HL-60 (cell line): ENCODE measurements around the gene RASAL2.
"Not testable (repeated sequence)": the region's sequence is repeated elsewhere in the genome, so short reads cannot be mapped to it uniquely, and the experiment has no call there.

ENCODE experiments used
- CTCF ChIP-seq: IDR thresholded peaks from one replicate; pipeline ENCODE4 v1.5.1; 2011; ENCODE audit warnings: low read length, control low read depth, inconsistent platforms; ENCODE audit not compliant: insufficient read depth
- POLR2AphosphoS5 ChIP-seq: IDR thresholded peaks from 2 replicates; pipeline ENCODE4 v1.6.1; 2012; ENCODE audit warnings: low read depth
- REST ChIP-seq: IDR thresholded peaks from 2 replicates; pipeline ENCODE4 v1.6.1; 2012; ENCODE audit warnings: low read depth; ENCODE audit not compliant: insufficient replicate concordance
- SPI1 ChIP-seq: IDR thresholded peaks from 2 replicates; pipeline ENCODE4 v1.6.1; 2012; ENCODE audit warnings: low read depth, mild to moderate bottlenecking, borderline replicate concordance

DNA sequence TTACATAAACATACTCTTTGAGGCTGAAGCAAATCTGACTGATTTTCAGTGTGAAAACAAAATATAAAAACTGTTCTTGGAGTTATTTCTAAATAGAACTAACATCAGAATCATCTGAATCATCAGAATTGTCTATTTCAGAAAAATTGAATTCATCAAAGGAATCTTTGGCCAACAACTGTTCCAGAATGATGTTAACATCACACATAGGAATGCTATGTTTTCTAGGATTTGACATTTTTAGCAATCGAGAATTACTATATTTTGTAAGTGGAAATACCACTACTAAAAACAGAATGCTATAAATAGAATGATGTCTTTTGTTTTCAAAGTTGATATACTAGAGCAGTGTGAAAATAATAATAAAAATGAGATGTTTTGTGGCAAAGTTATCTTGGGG lies 258.0 kb downstream of the RASAL2 start:
- TF ChIP-seq CTCF, POLR2AphosphoS5, REST, SPI1: not testable (repeated sequence)
